MM.1S (cell line): ENCODE results near the gene C9orf43.

Experiments
- DNase-seq: peaks from one replicate; pipeline ENCODE4 v3.0.0-alpha.2; 2015
- H2AFZ ChIP-seq: fragments of 300-600 bp; sonication (generic); 2 replicates; pipeline ENCODE4 v1.6.0; 2016; ENCODE audit warnings: antibody characterized with exemption, low read length
- H3F3A ChIP-seq: fragments of 300-600 bp; sonication (generic); 2 replicates; pipeline ENCODE4 v1.6.1; 2016; ENCODE audit warnings: mild to moderate bottlenecking, antibody characterized with exemption, low read length, moderate library complexity, mixed read lengths; ENCODE audit not compliant: insufficient read depth
- H3K27ac ChIP-seq: fragments of 300-600 bp; sonication (generic); 2 replicates; pipeline ENCODE4 v1.5.1; 2016; ENCODE audit warnings: mild to moderate bottlenecking, low read length
- H3K27me3 ChIP-seq: fragments of 300-600 bp; sonication (generic); replicated peaks from 2 replicates; pipeline ENCODE4 v1.6.0; 2016; ENCODE audit warnings: low read length; ENCODE audit not compliant: insufficient read depth
- H3K36me3 ChIP-seq: fragments of 300-600 bp; sonication (generic); replicated peaks from 2 replicates; pipeline ENCODE4 v1.6.1; 2016; ENCODE audit warnings: mild to moderate bottlenecking, low read length, mixed read lengths; ENCODE audit not compliant: insufficient read depth
- H3K4me1 ChIP-seq: fragments of 300-600 bp; sonication (generic); 2 replicates; pipeline ENCODE4 v1.6.1; 2016; ENCODE audit warnings: low read length, mixed read lengths
- H3K4me2 ChIP-seq: fragments of 300-600 bp; sonication (generic); 2 replicates; pipeline ENCODE4 v1.6.0; 2016; ENCODE audit warnings: low read depth, low read length
- H3K4me3 ChIP-seq: fragments of 300-600 bp; sonication (generic); 2 replicates; pipeline ENCODE4 v1.5.1; 2016; ENCODE audit warnings: low read length, mixed read lengths
- H3K79me2 ChIP-seq: fragments of 300-600 bp; sonication (generic); 2 replicates; pipeline ENCODE4 v1.6.1; 2016; ENCODE audit warnings: mixed run types, low read length, mixed read lengths
- H3K9ac ChIP-seq: fragments of 300-600 bp; sonication (generic); 2 replicates; pipeline ENCODE4 v1.6.1; 2016; ENCODE audit warnings: low read length, mixed read lengths
- H3K9me2 ChIP-seq: fragments of 300-600 bp; sonication (generic); replicated peaks from 2 replicates; pipeline ENCODE4 v1.6.1; 2016; ENCODE audit warnings: mild to moderate bottlenecking, low read length, mixed read lengths; ENCODE audit not compliant: insufficient read depth
- H3K9me3 ChIP-seq: fragments of 300-600 bp; sonication (generic); replicated peaks from 2 replicates; pipeline ENCODE4 v1.6.1; 2016; ENCODE audit warnings: mild to moderate bottlenecking, low read length, mixed read lengths; ENCODE audit not compliant: insufficient read depth
- H4K20me1 ChIP-seq: fragments of 300-600 bp; sonication (generic); 2 replicates; pipeline ENCODE4 v1.6.1; 2016; ENCODE audit warnings: mild to moderate bottlenecking, low read length, moderate library complexity, mixed read lengths; ENCODE audit not compliant: insufficient read depth
- EZH2 ChIP-seq: fragments of 300-600 bp; sonication (generic); optimal IDR thresholded peaks from 2 replicates; pipeline ENCODE3; 2017; ENCODE audit warnings: low read depth, mild to moderate bottlenecking, antibody characterized with exemption, low read length, mixed read lengths
- EZH2phosphoT487 ChIP-seq: fragments of 300-600 bp; sonication (generic); IDR thresholded peaks from 2 replicates; pipeline ENCODE4 v1.6.1; 2018; ENCODE audit warnings: antibody characterized with exemption, low read length
- TF ChIP-seq, protein P1 (sequence below): fragments of 300-600 bp; sonication (generic); IDR thresholded peaks from 2 replicates; pipeline ENCODE4 v1.5.1; 2016; ENCODE audit warnings: antibody characterized with exemption, low read length, mixed read lengths

The C9orf43 gene

DNA sequence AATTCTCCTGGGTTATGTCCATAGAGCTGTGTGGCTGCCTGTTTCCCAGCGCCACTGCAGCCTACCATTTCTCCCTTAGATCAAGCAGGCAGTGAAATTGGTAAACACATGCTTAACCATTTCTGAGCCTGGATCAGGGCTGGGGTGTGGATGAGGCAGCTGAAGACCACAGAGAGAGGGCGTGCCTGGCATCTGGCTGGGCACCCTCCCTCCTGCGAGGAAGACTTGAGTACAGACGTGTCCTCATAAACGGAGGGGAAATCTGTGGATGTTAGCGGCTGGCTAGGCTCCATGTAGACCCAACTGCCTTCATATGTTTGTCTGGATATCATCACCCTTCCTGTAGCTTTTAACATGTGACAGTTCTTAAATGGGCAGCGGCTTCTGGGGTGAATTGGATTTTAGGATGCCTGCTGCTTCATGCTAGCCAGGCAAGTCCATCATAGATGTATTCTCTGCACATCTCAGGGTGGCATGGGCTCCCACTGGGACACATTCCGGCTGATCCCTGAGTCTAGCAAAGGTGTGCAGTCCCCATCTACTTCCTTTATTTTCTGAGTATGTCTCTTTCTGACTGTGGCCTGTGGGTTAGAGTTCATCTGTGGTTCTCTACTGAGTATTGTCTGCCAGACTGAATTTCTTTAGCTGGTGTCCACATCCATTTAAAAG lies 63.9 kb downstream of the C9orf43 start:
- TF ChIP-seq, protein P1, sequence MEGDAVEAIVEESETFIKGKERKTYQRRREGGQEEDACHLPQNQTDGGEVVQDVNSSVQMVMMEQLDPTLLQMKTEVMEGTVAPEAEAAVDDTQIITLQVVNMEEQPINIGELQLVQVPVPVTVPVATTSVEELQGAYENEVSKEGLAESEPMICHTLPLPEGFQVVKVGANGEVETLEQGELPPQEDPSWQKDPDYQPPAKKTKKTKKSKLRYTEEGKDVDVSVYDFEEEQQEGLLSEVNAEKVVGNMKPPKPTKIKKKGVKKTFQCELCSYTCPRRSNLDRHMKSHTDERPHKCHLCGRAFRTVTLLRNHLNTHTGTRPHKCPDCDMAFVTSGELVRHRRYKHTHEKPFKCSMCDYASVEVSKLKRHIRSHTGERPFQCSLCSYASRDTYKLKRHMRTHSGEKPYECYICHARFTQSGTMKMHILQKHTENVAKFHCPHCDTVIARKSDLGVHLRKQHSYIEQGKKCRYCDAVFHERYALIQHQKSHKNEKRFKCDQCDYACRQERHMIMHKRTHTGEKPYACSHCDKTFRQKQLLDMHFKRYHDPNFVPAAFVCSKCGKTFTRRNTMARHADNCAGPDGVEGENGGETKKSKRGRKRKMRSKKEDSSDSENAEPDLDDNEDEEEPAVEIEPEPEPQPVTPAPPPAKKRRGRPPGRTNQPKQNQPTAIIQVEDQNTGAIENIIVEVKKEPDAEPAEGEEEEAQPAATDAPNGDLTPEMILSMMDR = no peak
- TF ChIP-seq EZH2 (no peak), EZH2phosphoT487 (no peak)
- Histone ChIP-seq H3K4me3 (no peak overlapping the region), H3K9ac (no peak overlapping the region)

DNA sequence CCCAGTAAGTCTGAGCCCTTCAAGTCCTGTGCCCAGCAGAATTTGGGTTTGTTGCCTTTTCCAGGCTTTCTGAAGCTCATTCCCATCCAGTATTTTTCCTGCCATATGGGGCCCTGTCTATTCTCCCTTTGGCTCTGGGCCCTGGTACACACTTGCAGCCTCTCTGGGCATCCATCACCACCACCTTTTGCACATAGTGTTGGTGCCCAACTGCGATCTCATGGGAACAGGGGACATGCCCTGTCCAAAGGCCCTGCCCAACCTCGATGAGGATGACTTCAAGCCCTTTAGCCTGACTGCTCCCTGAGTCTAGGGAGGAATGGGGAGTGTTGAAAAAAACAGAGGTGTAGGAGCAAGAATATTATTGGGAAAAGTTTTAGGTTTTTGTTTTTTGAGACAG lies 64.5 kb downstream of the C9orf43 start:
- Histone ChIP-seq H3K27me3 (no peaks in the 10 kb centered on the region), H3K27ac (no peak overlapping the region), H3K4me2 (no peak overlapping the region), H3K36me3 (no peaks in the 10 kb centered on the region), H3K9ac (no peak overlapping the region), H2AFZ (no peak overlapping the region), H3K9me2 (no peaks in the 10 kb centered on the region), H3F3A (no peaks in the 10 kb centered on the region), H4K20me1 (no peaks in the 10 kb centered on the region), H3K9me3 (no peaks in the 10 kb centered on the region), H3K79me2 (no peaks in the 10 kb centered on the region), H3K4me3 (no peak overlapping the region), H3K4me1 (peaks cover 6% of the 10 kb centered on the region; the same call in 1 of the 2 replicates)
- no peak for TF ChIP-seq EZH2phosphoT487
- TF ChIP-seq, protein P1 = no peak
- no peak for TF ChIP-seq EZH2
- no peak for DNase-seq

More for the DNA sequence above, 63.9 kb downstream of the C9orf43 start:
- Histone ChIP-seq H2AFZ (no peak overlapping the region), H3K36me3 (no peaks in the 10 kb centered on the region), H3K9me3 (no peaks in the 10 kb centered on the region), H3K4me1 (peaks cover 6% of the 10 kb centered on the region; the same call in 1 of the 2 replicates), H3K4me2 (no peak overlapping the region), H3K27me3 (no peaks in the 10 kb centered on the region), H4K20me1 (no peaks in the 10 kb centered on the region), H3K27ac (no peak overlapping the region), H3K79me2 (no peaks in the 10 kb centered on the region), H3K9me2 (no peaks in the 10 kb centered on the region), H3F3A (no peaks in the 10 kb centered on the region)
- DNase-seq = no peak

DNA sequence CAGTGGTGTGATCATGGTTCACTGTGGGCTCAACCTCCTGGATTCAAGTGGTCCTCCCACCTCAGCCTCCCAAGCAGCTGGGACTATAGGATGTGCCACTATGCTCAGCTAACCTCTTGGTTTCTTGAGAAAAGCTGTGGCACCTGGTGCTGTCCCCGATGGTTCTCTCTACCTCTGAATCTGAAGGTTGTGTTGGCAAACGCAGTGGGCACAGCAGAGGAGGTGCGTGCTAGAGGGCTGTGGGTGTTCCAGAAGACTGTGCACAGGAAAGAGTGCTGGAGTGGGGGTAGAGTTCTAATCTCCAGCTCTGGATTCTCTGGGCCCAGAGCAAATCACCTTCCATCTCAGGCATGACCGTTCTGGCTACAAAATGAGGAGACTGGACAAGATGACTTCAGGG lies 65.4 kb downstream of the C9orf43 start:
- TF ChIP-seq, protein P1 = no peak
- TF ChIP-seq EZH2 = no peak
- no peak for TF ChIP-seq EZH2phosphoT487
- Histone ChIP-seq H3K9ac (no peak overlapping the region), H3F3A (no peaks in the 10 kb centered on the region), H3K9me3 (no peaks in the 10 kb centered on the region), H3K4me1 (peaks cover 6% of the 10 kb centered on the region; the same call in 1 of the 2 replicates), H3K4me2 (no peak overlapping the region), H3K36me3 (no peaks in the 10 kb centered on the region), H3K79me2 (no peaks in the 10 kb centered on the region), H3K9me2 (no peaks in the 10 kb centered on the region), H3K27ac (no peak overlapping the region), H2AFZ (no peak overlapping the region), H3K27me3 (no peaks in the 10 kb centered on the region), H3K4me3 (no peak overlapping the region), H4K20me1 (no peaks in the 10 kb centered on the region)
- DNase-seq = no peak
